Transverse colon (tissue), 4 donors: ENCODE results near the gene UNCX.

Experiments used
- EP300 ChIP-seq: sonication (generic); formaldehyde crosslinking; IDR thresholded peaks from one replicate; pipeline ENCODE4 v1.6.1; 2017; ENCODE audit warnings: antibody characterized with exemption, low read depth
- POLR2A ChIP-seq: fragments of 450-650 bp; IDR thresholded peaks from one replicate; pipeline ENCODE4 v1.6.1; 2016; ENCODE audit warnings: antibody characterized with exemption, mild to moderate bottlenecking, moderate library complexity
- POLR2AphosphoS5 ChIP-seq, 3 donors: sonication (generic); formaldehyde crosslinking; IDR thresholded peaks; one replicate each; pipeline ENCODE4 v1.6.1; 2016; ENCODE audit warnings: antibody characterized with exemption in 3 of 3
- TF ChIP-seq, protein P1 (sequence below), 5 experiments: fragments of 200-600 bp in 3 of 5; fragments of 450-650 bp in 2 of 5; sonication (generic) in 3 of 5; IDR thresholded peaks; 1 replicate in 2 of 5; 2 replicates in 3 of 5; pipeline ENCODE4 v1.5.1; 2016 to 2017; ENCODE audit warnings: antibody characterized with exemption in 5 of 5, inconsistent platforms in 3 of 5, mild to moderate bottlenecking in 2 of 5, moderate library complexity in 1 of 5

DNA sequence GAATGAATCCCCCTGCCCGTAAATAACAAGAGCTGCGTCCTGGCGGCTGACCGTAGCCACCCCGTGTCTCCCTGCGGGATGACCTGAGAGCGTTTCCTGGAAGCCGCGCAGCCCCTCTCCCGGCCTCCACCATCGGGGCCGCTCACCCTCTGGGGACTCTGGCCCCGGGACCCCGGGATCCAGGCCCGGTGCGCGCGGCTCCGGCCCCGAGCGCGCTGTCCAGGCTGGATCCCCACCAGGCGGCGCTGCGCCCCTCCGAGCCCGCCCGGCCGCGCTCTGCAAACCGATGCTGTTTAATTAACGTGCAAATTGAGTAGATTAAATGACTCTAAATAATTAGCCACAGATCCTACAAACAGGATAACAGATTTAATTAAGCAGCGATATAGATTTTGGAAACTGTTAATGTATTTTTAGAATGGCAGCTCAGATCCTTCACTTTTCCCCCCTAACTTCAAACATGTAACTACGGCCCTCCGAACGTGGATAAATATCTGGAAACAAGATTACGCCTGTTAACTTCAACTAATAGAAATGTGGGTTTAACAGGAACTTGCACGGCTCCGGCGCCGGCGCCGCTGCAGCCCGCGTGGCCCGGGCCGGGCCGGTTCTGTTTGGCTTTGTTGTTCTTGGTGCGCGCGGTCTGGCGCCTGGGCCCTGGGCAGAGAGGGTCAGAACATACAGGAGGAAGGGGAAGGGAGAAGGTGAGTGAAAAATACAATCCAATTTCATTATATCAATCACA is 7.1 kb upstream of the UNCX start:
- TF ChIP-seq, protein P1, sequence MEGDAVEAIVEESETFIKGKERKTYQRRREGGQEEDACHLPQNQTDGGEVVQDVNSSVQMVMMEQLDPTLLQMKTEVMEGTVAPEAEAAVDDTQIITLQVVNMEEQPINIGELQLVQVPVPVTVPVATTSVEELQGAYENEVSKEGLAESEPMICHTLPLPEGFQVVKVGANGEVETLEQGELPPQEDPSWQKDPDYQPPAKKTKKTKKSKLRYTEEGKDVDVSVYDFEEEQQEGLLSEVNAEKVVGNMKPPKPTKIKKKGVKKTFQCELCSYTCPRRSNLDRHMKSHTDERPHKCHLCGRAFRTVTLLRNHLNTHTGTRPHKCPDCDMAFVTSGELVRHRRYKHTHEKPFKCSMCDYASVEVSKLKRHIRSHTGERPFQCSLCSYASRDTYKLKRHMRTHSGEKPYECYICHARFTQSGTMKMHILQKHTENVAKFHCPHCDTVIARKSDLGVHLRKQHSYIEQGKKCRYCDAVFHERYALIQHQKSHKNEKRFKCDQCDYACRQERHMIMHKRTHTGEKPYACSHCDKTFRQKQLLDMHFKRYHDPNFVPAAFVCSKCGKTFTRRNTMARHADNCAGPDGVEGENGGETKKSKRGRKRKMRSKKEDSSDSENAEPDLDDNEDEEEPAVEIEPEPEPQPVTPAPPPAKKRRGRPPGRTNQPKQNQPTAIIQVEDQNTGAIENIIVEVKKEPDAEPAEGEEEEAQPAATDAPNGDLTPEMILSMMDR (IDR thresholded peaks at IDR 0.05) = peak; percentile 49 to 82 (median 73)
- TF ChIP-seq POLR2A = no peak
- TF ChIP-seq POLR2AphosphoS5 (IDR thresholded peaks at IDR 0.05) = no peak
- TF ChIP-seq EP300 = no peak
